H9 (cell line): ENCODE data around the gene ANKS1B. TPM values are rescaled to one million over a fixed set of nuclear protein-coding genes. Genes with fewer than 3 reads are reported as not detected.

Experiments
- DNase-seq: peaks from one replicate; pipeline ENCODE4 v3.0.0-alpha.2; 2017
- H2AFZ ChIP-seq: one replicate; pipeline ENCODE4 v1.6.1; 2013; ENCODE audit warnings: mild to moderate bottlenecking, low read length, control low read depth, moderate library complexity
- H2AK5ac ChIP-seq: 2 replicates; pipeline ENCODE4 v1.6.1; 2013; ENCODE audit warnings: low read length, control low read depth, mixed read lengths; ENCODE audit not compliant: insufficient read length
- H2BK120ac ChIP-seq: one replicate; pipeline ENCODE4 v1.6.1; 2013; ENCODE audit warnings: low read depth, mild to moderate bottlenecking, low read length, control low read depth, inconsistent platforms; ENCODE audit not compliant: poor library complexity, severe bottlenecking
- H2BK12ac ChIP-seq: 2 replicates; pipeline ENCODE4 v1.6.1; 2013; ENCODE audit warnings: low read length, control low read depth, mixed read lengths, low read depth; ENCODE audit not compliant: insufficient read length
- H2BK15ac ChIP-seq: 2 replicates; pipeline ENCODE4 v1.6.1; 2013; ENCODE audit warnings: low read depth, low read length, control low read depth
- H2BK20ac ChIP-seq: one replicate; pipeline ENCODE4 v1.6.1; 2013; ENCODE audit warnings: low read depth, mild to moderate bottlenecking, low read length, control low read depth, inconsistent platforms; ENCODE audit not compliant: poor library complexity, severe bottlenecking
- H2BK5ac ChIP-seq: 2 replicates; pipeline ENCODE4 v1.6.1; 2013; ENCODE audit warnings: low read length, control low read depth, mixed read lengths; ENCODE audit not compliant: insufficient read length
- H3K14ac ChIP-seq: 2 replicates; pipeline ENCODE4 v1.6.1; 2013; ENCODE audit warnings: low read length, control low read depth; ENCODE audit not compliant: insufficient read depth
- H3K18ac ChIP-seq: 2 replicates; pipeline ENCODE4 v1.6.1; 2013; ENCODE audit warnings: low read depth, mild to moderate bottlenecking, mixed read lengths, low read length, control low read depth; ENCODE audit not compliant: insufficient read length
- H3K23ac ChIP-seq: 2 replicates; pipeline ENCODE4 v1.6.1; 2013; ENCODE audit warnings: low read length, control low read depth, mixed read lengths, low read depth; ENCODE audit not compliant: insufficient read length
- H3K23me2 ChIP-seq: 2 replicates; pipeline ENCODE4 v1.6.1; 2013; ENCODE audit warnings: low read depth, mild to moderate bottlenecking, mixed read lengths, low read length, control low read depth; ENCODE audit not compliant: insufficient read length, poor library complexity, severe bottlenecking
- H3K27ac ChIP-seq: 2 replicates; pipeline ENCODE4 v1.5.1; 2013; ENCODE audit warnings: low read length, control low read depth, mixed read lengths, low read depth; ENCODE audit not compliant: insufficient read length
- H3K27me3 ChIP-seq: 2 replicates; pipeline ENCODE4 v1.6.1; 2013; ENCODE audit warnings: low read length, control low read depth, inconsistent platforms; ENCODE audit not compliant: insufficient read depth
- H3K4ac ChIP-seq: 2 replicates; pipeline ENCODE4 v1.6.1; 2013; ENCODE audit warnings: low read depth, mild to moderate bottlenecking, control low read depth, inconsistent platforms, low read length, moderate library complexity
- H3K4me1 ChIP-seq: 2 replicates; pipeline ENCODE4 v1.6.1; 2013; ENCODE audit warnings: low read length, control low read depth, inconsistent platforms; ENCODE audit not compliant: insufficient read depth
- H3K4me2 ChIP-seq: 2 replicates; pipeline ENCODE4 v1.6.1; 2013; ENCODE audit warnings: low read length, control low read depth, mixed read lengths; ENCODE audit not compliant: insufficient read length, insufficient read depth
- H3K56ac ChIP-seq: 2 replicates; pipeline ENCODE4 v1.6.1; 2013; ENCODE audit warnings: low read depth, mild to moderate bottlenecking, mixed read lengths, low read length, control low read depth; ENCODE audit not compliant: insufficient read length
- H3K79me1 ChIP-seq: 2 replicates; pipeline ENCODE4 v1.6.1; 2013; ENCODE audit warnings: low read depth, mild to moderate bottlenecking, moderate library complexity, low read length, control low read depth, inconsistent platforms; ENCODE audit not compliant: insufficient read depth, poor library complexity, severe bottlenecking
- H3K79me2 ChIP-seq: 2 replicates; pipeline ENCODE4 v1.6.1; 2013; ENCODE audit warnings: low read length, control low read depth, inconsistent platforms; ENCODE audit not compliant: insufficient read depth
- H3K9ac ChIP-seq: 2 replicates; pipeline ENCODE4 v1.6.1; 2013; ENCODE audit warnings: low read length, control low read depth, mixed read lengths; ENCODE audit not compliant: insufficient read length; ENCODE audit errors: extremely low read depth
- H3K9me3 ChIP-seq: one replicate; pipeline ENCODE4 v1.6.1; 2013; ENCODE audit warnings: low read depth, low read length, inconsistent platforms; ENCODE audit not compliant: control insufficient read depth
- H3T11ph ChIP-seq: one replicate; pipeline ENCODE4 v1.6.1; 2013; ENCODE audit warnings: mild to moderate bottlenecking, low read length, control low read depth, inconsistent platforms
- H4K20me1 ChIP-seq: one replicate; pipeline ENCODE4 v1.6.1; 2013; ENCODE audit not compliant: control insufficient read depth, insufficient read length, insufficient read depth
- H4K5ac ChIP-seq: 2 replicates; pipeline ENCODE4 v1.6.1; 2013; ENCODE audit warnings: low read depth, mild to moderate bottlenecking, mixed read lengths, low read length, control low read depth; ENCODE audit not compliant: insufficient read length
- H4K8ac ChIP-seq: replicated peaks from 2 replicates; pipeline ENCODE4 v1.6.1; 2013; ENCODE audit warnings: low read length, control low read depth, mixed read lengths, low read depth; ENCODE audit not compliant: insufficient read length
- H4K91ac ChIP-seq: 2 replicates; pipeline ENCODE4 v1.6.1; 2013; ENCODE audit warnings: low read depth, mild to moderate bottlenecking, moderate library complexity, mixed read lengths, low read length, control low read depth; ENCODE audit not compliant: insufficient read length
- H3K27ac Mint-ChIP-seq, 3 experiments: 2 replicates in 2 of 3; 3 replicates in 1 of 3; pipeline ENCODE4 v1.8.0; 2020 to 2021; ENCODE audit warnings: mixed read lengths in 3 of 3, mild to moderate bottlenecking in 1 of 3, moderate library complexity in 1 of 3
- H3K27me3 Mint-ChIP-seq: 2 replicates; pipeline ENCODE4 v1.8.0; 2021; ENCODE audit warnings: low read depth, mild to moderate bottlenecking, moderate library complexity, mixed read lengths
- H3K36me3 Mint-ChIP-seq, 3 experiments: 2 replicates in 2 of 3; 3 replicates in 1 of 3; pipeline ENCODE4 v1.8.0; 2020 to 2021; ENCODE audit warnings: low read depth in 3 of 3, mixed read lengths in 3 of 3; ENCODE audit not compliant: insufficient read depth in 1 of 3
- H3K4me1 Mint-ChIP-seq, 2 experiments: 2 replicates each; pipeline ENCODE4 v1.8.0; 2020; ENCODE audit warnings: mixed read lengths in 2 of 2
- H3K4me3 Mint-ChIP-seq, 2 experiments: 2 replicates in 1 of 2; 3 replicates in 1 of 2; pipeline ENCODE4 v1.8.0; 2020 to 2021; ENCODE audit warnings: mild to moderate bottlenecking in 2 of 2, mixed read lengths in 2 of 2, moderate library complexity in 1 of 2
- H3K9me3 Mint-ChIP-seq, 2 experiments: 2 replicates in 1 of 2; 3 replicates in 1 of 2; pipeline ENCODE4 v1.8.0; 2020; ENCODE audit warnings: mild to moderate bottlenecking in 2 of 2, mixed read lengths in 2 of 2, moderate library complexity in 1 of 2
- WGBS: extraction: QIAGEN DNeasy Blood & Tissue Kit; methylation state at CpG from one replicate; pipeline ENCODE4 v1.1.7; 2013; ENCODE audit warnings: missing lambda C conversion rate, low lambda C conversion rate, mixed read lengths; ENCODE audit not compliant: insufficient read length; ENCODE audit errors: extremely low coverage; 5-methylcytosine and 5-hydroxymethylcytosine counted together
- total RNA-seq: library from RNA; stranded (reverse); gene quantifications from 2 replicates; pipeline ENCODE4 v1.2.1, GENCODE V29; 2021
- TF ChIP-seq, protein P1 (sequence below): fragments of 200-600 bp; sonication (generic); conservative IDR thresholded peaks from 3 replicates; pipeline ENCODE4 v1.8.0; 2021; ENCODE audit warnings: antibody characterized with exemption, mild to moderate bottlenecking

ANKS1B gene
- total RNA-seq, 1 experiment from 2014 or later: 4.1 TPM

- H2BK120ac ChIP-seq: no peak overlapping the region
- no peak overlapping the region for H3K27ac Mint-ChIP-seq
- no peak overlapping the region for H3K27ac ChIP-seq
- no peak overlapping the region for H4K8ac ChIP-seq
- H3K9ac ChIP-seq: no peak overlapping the region
- H4K5ac ChIP-seq: no peak overlapping the region
- H3K4ac ChIP-seq: no peak overlapping the region
- no peak overlapping the region for H2BK20ac ChIP-seq
- H3K23ac ChIP-seq: no peak overlapping the region
- no peak overlapping the region for H3K4me2 ChIP-seq
- no peak overlapping the region for H3K14ac ChIP-seq
- no peak overlapping the region for H2AFZ ChIP-seq
- H3K27me3 Mint-ChIP-seq: no peaks in the 10 kb centered on the region
- H3K4me1 Mint-ChIP-seq: no peaks in the 10 kb centered on the region
- no peak overlapping the region for H3K18ac ChIP-seq
- TF ChIP-seq, protein P1, sequence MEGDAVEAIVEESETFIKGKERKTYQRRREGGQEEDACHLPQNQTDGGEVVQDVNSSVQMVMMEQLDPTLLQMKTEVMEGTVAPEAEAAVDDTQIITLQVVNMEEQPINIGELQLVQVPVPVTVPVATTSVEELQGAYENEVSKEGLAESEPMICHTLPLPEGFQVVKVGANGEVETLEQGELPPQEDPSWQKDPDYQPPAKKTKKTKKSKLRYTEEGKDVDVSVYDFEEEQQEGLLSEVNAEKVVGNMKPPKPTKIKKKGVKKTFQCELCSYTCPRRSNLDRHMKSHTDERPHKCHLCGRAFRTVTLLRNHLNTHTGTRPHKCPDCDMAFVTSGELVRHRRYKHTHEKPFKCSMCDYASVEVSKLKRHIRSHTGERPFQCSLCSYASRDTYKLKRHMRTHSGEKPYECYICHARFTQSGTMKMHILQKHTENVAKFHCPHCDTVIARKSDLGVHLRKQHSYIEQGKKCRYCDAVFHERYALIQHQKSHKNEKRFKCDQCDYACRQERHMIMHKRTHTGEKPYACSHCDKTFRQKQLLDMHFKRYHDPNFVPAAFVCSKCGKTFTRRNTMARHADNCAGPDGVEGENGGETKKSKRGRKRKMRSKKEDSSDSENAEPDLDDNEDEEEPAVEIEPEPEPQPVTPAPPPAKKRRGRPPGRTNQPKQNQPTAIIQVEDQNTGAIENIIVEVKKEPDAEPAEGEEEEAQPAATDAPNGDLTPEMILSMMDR: no peak
- H2AK5ac ChIP-seq: no peak overlapping the region
- no peak overlapping the region for H2BK5ac ChIP-seq
- H2BK12ac ChIP-seq: no peak overlapping the region
- H3K79me2 ChIP-seq: no peaks in the 10 kb centered on the region
- no peak for DNase-seq
- no peaks in the 10 kb centered on the region for H4K20me1 ChIP-seq
- H3K9me3 Mint-ChIP-seq: peaks cover 2 to 3% of the 10 kb centered on the region in 2 experiments; a peak in 3 of 5 replicates
- H4K91ac ChIP-seq: no peak overlapping the region
- H3K79me1 ChIP-seq: no peaks in the 10 kb centered on the region
- H3T11ph ChIP-seq: no peak overlapping the region
- no peaks in the 10 kb centered on the region for H3K27me3 ChIP-seq
- H3K4me1 ChIP-seq: no peaks in the 10 kb centered on the region; the same call in 1 of the 2 replicates
- no peaks in the 10 kb centered on the region for H3K9me3 ChIP-seq
- H3K56ac ChIP-seq: no peak overlapping the region
- no peaks in the 10 kb centered on the region for H3K23me2 ChIP-seq
- peaks cover 0 to 12% (median 6%) of the 10 kb centered on the region in 3 experiments; a peak in 3 of 7 replicates for H3K36me3 Mint-ChIP-seq
- H2BK15ac ChIP-seq: no peak overlapping the region
- no CpG with 5 or more reads among the region's 3 CpGs for WGBS
- no peak overlapping the region for H3K4me3 Mint-ChIP-seq
Observed at GRCh38 chr12:99709116-99709515, 275.6 kb downstream of the ANKS1B start.
